NCI-H226 (cell line): ENCODE results near the gene POC1A.
A peak's percentile ranks its signal among the peaks of the same experiment; 100 is the strongest.
"Not testable (repeated sequence)": the region's sequence is repeated elsewhere in the genome, so short reads cannot be mapped to it uniquely, and the experiment has no call there.

Experiments
- DNase-seq: peaks from one replicate; pipeline ENCODE4 v3.0.0-alpha.2; 2015

The POC1A gene

GRCh38 chr3:52061121-52061910, 92.9 kb downstream of the POC1A start:
- peak; percentile 51 for DNase-seq

DNA sequence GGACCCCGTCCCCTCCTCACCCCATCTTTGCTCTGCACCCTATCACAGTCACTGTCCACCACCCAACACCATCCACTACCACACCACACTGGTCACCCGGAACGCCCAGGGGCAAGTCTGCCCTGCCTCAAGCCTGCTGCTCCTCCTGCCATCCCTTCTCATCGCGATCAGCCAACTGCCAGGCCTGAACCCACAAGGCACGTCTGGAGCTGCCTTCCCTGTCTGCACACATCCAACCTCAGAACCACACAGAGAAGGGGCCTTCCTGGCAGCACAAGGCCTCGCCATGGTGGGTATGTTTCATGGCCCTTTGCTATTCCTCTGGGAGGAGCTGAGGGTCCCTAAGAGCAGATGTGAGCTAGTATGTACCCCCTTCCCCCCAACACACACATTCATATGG, 94.4 kb downstream of the POC1A start:
- DNase-seq: no peak

- no peak for DNase-seq
Measured at GRCh38 chr3:52057812-52058495, 96.3 kb downstream of the POC1A start.

DNA sequence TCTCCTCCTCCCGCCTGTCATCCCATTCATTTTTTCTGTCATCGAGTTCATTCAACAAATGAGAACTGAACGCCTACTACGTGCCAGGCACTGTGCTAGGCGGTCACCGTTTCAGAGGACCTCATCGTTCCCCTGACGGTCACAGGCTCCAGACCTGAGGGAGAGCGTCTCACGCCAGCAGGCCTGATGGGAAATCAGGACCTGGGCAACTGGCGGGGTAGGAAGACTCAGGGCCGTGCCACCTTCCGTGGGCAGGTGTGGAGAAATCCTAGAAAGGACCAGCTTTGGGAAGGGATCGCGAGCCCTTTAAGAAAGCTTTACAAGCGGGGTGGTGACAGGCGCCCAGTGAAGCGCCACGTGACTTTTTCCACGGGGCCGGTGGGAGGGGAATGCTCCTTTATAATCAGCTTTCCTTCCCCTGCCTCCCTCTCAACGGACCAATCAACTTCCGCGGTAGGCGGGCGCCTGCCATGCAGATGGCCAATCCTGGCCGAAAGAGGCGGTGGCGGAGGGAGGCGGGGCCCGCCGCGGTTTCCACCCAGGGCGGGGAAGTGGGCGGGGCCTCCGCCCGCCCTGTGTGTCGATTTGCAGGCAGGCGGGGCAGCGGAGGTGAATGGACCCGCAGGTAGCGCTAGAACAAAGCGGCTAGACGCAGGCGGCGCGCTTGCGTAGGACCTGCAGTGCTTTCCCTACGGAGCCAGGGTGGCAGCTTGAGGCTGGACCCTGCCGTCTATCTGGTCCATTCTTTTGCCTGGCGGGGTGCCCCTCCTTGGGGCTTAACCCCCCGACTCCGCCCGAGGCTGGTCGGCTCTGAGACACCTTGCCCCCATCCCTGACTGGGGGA, 97.0 kb downstream of the POC1A start:
- DNase-seq: peak; percentile 97

DNA sequence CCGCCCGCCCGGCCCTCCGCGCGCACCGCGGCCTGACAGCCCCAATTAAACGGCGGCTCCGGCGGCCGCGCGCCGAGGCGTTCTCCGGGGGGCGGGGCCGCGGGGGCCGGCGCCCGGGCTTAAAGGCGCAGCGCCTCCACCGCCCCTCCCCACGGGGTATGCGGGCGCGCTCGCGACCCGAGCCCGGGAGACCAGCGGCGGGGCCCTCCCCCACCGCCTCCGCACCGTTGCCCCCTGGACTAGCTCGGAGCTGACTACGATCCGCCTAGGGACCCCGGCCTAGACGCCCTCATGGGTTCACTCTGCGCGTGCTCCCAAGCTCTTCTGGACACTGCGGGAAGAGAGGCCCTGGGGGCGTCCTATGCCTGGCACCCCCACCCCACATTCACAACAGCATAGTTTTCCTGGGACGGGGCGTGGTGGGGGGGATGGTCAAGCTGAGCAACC, 97.7 kb downstream of the POC1A start, which contains the start of gene DUSP7:
DUSP7 (minus strand) TSS at position 51 of the 447 bp plus-strand sequence. CDS start 205 bp downstream, outside the sequence.
- DNase-seq: peak; percentile 59

DNA sequence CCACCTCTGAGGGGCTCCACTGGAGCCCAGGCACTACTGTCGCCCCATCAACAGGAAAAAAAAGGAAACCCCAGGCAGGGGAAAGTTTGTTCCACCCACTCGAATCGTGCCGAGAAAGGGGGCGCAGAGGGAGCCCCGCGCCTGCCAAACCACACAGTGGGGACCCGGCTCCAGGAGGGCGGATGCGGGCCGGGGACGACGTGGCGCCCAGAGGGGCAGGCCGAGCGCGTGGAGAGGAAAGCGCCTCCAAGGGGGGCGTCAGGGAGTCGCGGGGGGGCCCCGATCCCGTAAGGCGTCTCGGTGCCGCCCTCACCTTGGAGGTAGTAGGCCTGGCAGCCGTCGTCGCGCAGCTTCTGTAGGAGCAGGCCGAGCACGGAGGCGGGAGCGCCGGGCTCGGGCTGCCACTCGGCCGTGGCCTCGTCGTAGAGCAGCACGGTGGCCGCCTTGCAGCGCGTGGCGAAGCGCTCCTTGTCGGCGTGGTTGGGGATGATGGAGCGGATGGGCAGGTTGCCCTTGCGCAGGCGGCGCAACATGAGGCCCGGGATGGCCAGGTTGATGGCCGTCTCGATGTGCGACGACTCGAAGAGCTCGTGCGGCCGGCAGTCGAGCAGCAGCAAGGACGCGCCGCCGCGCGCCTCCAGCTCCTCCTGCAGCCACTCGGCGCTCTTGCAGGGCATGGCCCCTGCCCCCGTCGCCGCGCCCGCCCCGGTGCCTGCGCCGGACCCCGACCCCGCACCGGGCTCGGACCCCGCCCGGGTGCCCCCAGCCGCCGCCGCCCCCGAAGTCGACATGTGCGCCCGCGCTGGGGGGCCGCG, 98.5 kb downstream of the POC1A start:
- peak; percentile 45 for DNase-seq

- no peak for DNase-seq
Measured at GRCh38 chr3:52054661-52055511, 99.3 kb downstream of the POC1A start.

DNA sequence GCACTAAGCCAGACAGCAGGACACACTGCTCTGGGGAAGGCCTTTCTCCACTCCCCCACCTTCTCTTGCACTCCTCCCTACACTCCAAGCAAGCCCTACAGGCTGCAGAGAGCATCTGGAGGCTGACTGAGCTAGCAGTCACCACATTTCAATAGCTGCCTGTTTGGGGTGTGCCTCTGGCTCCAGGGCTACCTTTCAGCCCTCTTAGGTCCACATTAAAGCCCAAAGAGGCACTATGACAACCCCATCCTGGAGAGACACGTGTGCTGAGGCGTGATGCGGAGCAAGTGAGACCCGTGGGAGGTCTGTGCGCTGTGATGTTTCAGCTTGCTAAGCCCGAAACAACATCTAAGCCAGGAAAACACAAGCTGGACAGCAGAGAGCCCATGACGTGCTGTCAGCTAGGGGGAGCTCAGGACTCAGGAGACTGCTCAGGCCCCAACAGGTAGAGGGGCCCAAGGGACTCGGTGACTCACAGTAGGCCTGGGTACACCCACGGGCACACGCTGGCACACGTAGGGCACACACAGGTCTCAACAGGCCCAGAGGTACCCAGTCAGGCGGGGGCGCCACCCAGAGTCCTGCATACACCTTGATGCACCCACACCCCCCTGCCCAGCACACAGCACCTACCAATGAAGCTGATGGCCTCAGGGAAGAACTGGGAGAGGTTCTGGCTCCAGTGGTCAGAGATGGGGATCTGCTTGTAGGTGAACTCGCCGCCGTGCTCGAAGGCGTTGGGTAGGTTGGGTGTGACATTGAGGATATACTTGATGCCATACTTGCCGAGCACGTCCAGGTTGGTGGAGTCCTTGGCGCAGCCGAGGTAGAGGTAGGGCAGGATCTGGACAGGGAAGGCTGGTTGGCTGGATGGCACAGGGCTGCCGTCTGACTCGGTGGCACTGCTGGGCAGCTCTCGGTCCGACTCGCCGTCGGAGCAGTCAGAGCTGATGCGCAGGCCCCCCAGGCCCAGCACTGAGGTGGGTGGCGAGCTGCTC, 100.6 kb downstream of the POC1A start:
- DNase-seq: peak; percentile 31

DNA sequence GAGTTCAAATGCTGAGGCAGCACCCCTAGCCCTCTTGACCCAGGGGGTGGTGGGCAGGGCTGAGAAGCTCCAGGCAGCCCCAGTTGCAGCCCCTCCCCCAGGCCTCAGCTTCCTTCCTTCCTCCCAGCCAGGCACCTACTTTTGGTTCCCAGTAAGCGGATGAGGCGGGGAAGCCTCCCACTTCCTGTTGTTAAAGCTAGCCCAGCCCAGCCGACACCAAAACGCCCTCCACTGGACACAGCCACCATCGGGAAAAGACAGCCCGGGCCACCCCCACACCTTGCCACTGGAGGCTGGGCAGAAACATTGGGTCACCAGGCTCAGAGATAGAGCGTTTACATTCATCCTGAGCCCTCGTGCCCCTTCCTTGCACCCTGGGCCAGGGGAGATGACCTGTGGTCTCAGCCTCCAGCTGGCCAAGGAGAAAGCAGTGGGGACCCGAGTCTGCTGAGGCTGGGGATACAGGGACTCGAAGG, 101.4 kb downstream of the POC1A start:
- peak; percentile 89 for DNase-seq

- no peak for DNase-seq
Measured at GRCh38 chr3:52051444-52051843, 102.8 kb downstream of the POC1A start.

GRCh38 chr3:52050571-52050970, 103.7 kb downstream of the POC1A start:
- DNase-seq: no peak

DNA sequence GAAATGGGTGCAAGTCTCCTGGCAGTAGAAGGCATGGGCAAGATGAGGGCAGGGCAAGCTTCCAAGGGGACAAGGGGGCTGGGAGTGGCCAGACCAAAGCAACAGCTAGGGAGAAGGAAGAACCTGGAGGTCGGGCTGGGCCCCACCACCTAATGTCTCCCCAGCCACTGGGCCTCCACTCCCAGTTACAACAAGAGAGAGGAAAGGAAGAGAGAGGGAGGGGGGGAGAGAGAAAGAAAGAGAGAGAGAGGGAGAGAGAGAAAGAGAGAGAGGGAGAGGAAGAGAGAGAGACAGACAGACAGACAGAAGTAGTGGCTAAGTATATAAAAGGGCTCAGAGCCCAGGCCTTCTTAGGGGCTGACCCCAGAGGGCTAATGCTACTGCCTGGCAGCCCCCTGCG, 104.7 kb downstream of the POC1A start:
- no peak for DNase-seq

DNA sequence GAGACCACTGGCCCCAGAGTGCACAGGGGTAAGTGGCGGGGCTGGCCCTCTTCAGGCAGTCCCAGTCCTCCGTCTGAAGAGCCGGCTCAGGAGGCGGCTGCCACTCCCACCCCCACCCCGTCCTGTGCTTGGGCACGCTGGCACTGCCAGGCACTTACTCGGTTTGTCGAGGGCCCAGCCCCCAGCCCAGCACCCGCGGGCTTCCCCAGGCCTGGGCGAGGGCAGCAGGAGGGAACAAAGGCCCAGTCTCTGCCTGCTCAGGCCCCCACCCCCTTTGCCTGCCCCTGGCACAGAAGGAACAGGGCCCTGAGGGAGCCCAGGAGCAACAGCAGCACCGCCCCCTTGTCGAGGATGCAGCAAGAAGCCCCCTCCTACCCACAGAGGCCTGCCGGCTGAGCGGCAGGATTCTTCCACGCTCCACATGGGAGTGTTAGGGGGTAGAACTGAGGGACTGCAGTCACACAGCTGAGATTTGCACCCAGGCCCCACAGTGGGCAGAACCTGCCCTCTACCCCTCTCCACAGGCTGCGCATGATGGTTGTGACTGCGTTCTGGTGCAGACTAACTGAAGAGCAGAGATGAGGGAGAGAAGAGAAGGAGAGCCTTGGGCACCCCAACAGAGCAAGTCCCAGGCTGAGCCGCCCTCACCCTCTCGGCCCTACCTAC, 106.8 kb downstream of the POC1A start:
- DNase-seq: peak; percentile 70

- no peak for DNase-seq
Measured at GRCh38 chr3:52046902-52047239, 107.4 kb downstream of the POC1A start.

DNA sequence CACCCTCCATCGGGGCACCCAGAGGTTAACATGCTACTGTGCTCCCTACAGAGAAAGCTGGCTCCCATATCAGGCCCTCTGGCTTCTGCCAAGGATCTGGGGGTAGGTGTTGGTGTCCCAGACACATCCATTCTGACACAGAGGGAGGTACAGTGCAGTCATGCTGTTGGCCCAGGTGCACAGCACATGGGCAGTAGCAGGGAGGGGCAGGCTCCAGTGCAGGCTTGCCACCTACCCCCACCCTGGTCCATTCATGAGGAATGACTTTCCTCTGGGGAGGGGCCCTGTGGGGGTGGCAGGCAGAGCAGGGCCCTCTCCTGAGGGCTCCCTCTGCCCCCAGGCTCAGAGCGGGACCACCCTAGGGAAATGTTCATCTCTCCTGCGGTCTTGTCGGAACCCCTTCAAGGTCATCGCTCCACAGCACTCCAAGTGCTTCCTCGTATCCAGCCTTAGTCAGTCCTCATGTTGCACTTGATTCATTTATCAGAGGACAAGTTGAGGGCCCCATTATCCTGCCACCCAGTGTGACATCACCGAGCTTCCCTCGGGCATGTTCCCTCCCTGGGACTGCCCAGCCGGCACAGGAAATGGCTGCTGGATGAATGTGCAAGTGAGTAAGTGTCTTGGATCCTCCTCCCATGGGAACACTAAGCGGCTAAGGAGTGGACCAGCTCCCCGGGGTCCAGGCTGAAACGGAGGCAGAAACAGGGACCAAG, 107.9 kb downstream of the POC1A start:
- peak; percentile 95 for DNase-seq

DNA sequence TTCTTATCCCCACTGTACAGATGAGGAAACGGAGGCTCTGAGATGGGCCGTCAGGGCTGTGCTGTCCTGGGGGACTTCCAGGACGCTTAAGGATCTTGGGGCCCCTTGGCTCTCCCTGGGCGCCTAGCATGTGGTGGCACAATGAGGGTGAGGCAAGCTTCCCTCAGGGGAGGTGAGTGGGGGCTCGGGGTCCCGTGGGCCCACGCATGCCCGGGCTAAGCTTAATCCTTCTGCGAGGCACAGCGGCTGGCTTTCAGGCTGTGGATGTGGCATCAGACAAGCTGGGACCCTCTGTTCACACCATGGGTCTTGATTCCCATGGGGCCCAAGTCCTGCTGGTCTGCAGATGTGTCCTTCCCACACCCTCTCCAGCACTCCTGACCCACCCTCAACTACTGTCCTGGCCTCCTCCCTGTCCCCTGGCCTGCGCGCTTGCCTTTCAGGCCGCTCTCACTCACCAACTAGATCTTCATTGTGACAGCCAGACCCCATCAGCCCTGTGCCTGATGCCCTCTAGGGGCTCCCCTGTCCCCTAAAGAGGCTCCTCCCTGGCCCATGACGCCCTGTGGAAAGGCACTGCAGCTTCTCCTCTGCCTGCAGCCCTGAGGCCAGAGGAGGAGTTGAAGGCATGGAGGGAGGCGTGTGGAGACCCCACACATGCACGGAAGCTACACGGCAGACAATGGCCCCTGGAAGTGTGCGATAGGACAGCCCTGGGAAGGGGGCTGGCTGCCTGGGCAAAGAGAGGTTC, 109.2 kb downstream of the POC1A start:
- DNase-seq: no peak

DNA sequence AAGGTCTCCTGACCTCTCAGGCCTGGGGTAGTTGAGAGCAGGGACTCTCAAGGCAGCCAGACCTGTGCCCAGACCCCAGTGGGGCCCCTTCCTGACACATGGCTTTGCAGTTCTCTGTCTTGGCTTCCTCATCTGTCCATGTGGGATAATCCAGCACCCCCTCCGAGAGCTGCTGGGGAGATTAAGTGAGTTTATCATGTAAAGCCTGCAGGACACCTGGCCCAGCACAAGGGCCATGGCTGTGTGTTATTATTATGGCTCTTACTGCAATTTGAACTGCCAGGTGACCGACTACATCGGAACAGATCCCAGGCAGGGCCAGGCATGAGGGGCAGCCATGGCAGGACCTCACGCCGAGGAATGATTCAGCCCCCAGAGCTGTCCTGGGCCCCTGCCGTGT, 110.5 kb downstream of the POC1A start:
- DNase-seq: no peak

- DNase-seq: not testable (repeated sequence)
Measured at GRCh38 chr3:52043039-52043438, 111.2 kb downstream of the POC1A start.
